Ramos (cell line): Measurements from ENCODE around the gene SFTPA2.
"Not testable (repeated sequence)": the region's sequence is repeated elsewhere in the genome, so short reads cannot be mapped to it uniquely, and the experiment has no call there.

Experiments used
- in situ Hi-C: fragments of 300-500 bp; cut with MboI; formaldehyde crosslinking; loops from one replicate; pipeline ENCODE4 v1.14.3; 2022; ENCODE audit warnings: low sequenced_read_pairs; ENCODE audit not compliant: unreplicated experiment

Gene SFTPA2

GRCh38 chr10:79560160-79560709 lies at the start of gene SFTPA2:
SFTPA2 (minus strand) TSS chr10:79560407; CDS start chr10:79559483, 924 bp downstream.
- in situ Hi-C loops, result loop anchor here (5.0 kb wide), 1 partner anchor 47 kb away; no protein-coding TSS in a partner anchor

DNA sequence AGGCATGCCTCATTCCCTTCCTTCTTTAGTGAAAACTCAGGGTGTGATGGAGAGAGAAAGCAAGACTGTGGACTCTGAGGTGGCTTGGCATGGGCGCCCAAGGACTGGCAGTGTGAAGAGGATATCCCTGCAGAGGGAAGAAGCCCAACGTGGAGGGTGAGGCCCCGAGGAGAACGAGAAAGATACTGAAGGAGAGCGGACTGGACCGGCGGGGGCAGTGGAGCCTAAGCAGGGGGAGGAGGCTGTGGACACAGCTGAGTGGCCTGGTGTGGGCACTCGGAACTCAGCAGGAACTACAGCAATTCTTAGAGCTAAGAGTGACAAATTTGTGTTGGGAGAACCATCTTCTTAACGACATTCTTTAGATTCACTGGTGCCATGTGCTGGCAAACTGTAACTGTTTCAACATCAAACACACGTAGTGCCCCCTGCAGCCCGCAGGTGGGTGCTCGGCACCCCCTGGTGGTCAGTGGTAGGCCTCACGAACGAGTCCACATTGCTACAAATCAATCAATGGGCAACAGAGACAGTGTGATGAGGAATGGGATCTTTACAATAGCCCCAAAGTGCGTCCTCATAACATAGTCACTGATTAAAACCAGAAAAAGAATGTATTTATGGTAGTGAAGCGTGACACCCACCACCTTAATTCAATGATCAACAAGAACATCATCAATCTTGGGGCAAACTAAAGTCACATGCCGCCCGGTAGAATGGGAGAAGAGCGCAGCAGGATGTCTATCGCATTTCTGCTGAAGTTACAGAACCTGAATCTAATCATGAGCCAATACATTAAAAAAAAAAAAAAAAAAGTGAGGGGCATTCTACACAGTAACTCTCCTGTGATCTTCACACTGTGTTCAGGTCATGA lies 48.5 kb upstream of the SFTPA2 start:
- in situ Hi-C loops, result loop anchor here (5.0 kb wide), 1 partner anchor 46 kb away; the partner anchor contains the start of gene SFTPA2

GRCh38 chr10:79605308-79605707 lies 45.1 kb upstream of the SFTPA2 start:
- in situ Hi-C loops, result loop anchor here (5.0 kb wide), 1 partner anchor 43 kb away; the partner anchor contains the start of gene SFTPA2

DNA sequence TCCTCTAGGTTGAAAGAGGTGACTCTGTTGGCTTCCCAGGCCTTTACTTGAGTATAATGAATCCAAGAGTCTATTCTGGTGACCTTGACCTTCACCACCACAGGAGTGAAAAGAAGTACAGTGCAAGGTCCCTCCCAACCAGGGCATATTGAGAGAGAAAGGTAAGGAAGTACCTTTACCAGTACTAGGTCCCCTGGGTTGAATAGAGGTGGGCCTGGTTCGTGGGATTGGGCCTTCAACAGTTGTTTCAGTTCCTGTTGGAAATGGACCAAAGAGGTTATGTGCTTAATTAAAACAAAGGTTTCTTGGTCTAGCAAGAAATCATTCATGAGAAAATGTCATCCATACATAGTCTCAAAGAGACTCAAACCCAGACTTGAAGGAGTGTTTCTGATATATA lies 44.1 kb upstream of the SFTPA2 start:
- in situ Hi-C loops, result no loop called here

GRCh38 chr10:79602953-79603352 lies 42.7 kb upstream of the SFTPA2 start:
- in situ Hi-C loops, result no loop called here

DNA sequence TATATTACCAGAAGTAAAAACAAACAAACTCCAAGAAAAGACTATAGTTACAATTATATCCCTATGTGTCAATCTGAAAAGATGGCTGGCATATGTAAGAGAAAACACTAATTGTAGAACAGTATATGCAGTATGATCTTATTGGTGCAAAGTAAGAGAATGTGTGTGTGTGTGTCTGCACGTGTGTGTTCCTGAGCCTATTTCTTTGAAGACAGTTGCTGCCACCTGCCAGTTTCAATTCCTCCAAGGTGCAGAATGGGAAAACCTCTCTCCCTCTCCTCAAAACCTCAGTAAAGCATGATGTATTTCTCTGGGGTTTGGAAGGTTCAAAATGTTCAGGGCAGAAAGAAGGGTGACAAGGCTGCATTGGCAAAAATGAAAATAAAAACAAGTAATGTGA lies 41.7 kb upstream of the SFTPA2 start:
- in situ Hi-C loops, result no loop called here

DNA sequence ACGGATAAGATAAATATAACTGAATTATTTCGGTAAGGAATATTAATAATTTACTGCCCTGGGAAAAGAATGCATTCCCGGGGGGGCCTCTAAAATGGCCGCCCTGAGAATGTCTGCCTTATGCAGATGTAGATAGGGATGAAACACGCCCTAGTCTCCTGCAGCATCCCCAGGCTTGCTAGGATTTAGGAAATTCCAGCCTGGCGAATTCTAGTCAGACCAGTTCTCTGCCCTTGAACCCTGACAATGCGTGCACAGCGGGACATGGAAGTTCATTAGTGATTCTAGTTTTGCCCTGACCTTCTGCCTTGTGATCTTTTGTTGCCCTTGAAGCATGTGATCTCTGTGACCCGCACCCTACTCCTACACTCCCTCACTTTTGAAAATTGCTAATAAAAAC lies 39.4 kb upstream of the SFTPA2 start:
- in situ Hi-C loops, result not testable (repeated sequence)

GRCh38 chr10:79595510-79595909 lies 35.3 kb upstream of the SFTPA2 start:
- in situ Hi-C loops, result no loop called here

GRCh38 chr10:79594565-79594964 lies 34.4 kb upstream of the SFTPA2 start:
- in situ Hi-C loops, result not testable (repeated sequence)

GRCh38 chr10:79593377-79593776 lies 33.2 kb upstream of the SFTPA2 start:
- in situ Hi-C loops, result no loop called here

DNA sequence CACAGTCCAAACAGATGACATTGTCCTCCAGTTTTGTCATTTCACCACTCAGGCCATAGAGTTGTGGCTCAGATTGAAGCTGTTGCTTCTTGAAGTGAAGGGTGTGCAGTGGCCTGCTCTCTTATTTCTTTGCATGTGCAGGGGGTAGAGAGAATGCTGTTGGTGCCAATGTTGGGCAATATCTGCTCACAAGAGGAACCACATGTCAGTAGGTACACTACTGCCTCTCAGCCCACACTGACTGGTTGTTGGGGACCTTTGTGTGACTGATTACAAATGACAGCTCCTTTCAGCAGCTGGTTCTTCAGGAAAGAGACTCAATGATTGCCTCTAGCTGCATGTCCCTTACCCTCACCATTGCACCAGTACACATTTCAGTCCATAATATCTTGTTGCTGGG lies 28.6 kb upstream of the SFTPA2 start:
- in situ Hi-C loops, result no loop called here

DNA sequence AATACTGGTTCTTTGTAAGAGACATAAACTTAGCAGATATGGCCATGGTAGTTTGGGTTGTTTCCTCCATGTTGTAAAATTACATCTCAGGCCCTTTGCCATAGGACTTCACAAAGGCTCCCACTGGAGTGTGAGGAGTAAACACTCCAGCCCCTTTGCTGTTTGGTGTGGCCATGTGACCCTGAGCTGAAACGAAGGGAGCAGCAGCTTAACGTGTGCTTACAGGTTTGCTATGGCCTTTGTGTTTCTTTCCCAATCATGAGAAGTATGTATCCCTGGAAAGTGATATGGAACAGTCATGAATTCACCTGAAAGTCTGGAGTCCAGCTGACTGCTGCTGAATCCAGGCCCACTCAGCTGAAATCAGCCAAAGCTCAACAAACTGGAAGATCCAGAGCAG lies 26.7 kb upstream of the SFTPA2 start:
- in situ Hi-C loops, result no loop called here

- in situ Hi-C loops, result no loop called here
Observed at GRCh38 chr10:79585870-79586527, 25.8 kb upstream of the SFTPA2 start.

DNA sequence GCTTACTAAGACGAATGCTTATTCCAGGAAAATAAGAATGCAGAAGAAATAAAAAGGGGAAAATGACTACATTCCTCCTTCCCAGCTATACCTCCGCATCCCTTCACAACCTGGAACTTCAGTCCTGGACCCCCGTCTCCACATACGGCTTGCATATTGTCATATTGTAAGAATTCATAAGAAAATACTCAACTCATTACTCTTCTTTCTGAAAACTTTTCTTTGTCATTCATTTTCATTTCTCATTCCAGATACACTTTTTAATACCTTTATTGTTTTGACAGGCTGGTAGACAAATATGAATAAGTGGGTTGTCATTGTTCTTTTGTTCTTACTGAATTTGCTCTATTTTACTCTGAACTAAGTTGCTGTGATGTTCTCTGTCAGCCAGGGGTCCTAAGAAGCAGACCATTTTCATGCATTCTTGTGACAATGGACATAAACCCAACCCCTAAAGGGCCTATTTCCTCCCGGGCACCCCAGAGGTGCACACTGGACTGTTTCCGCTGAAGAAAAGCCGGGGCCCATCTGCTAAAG lies 23.3 kb upstream of the SFTPA2 start:
- in situ Hi-C loops, result no loop called here

GRCh38 chr10:79582954-79583353 lies 22.7 kb upstream of the SFTPA2 start:
- in situ Hi-C loops, result not testable (repeated sequence)

GRCh38 chr10:79582096-79582495 lies 21.9 kb upstream of the SFTPA2 start:
- in situ Hi-C loops, result no loop called here

DNA sequence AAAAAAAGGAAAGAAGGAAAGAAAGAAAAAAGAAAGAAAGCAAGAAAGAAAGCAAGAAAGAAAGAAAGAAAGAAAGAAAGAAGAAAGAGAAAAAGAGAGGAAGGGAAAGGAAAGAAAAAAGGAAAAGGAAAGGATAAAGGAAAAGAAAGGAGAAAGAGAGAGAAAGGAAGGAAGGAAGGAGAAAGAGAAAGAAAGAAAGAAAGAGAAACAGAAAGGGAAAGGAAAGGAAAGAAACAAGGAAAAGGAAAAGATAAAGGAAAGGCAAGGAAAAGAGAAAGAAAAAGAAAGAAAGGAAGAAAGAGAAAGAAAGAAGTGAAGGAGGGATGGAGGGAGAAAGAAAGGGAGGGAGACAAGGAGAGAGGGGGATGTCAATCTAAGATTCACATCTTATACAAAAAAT lies 20.8 kb upstream of the SFTPA2 start:
- in situ Hi-C loops, result no loop called here

GRCh38 chr10:79579361-79579760 lies 19.2 kb upstream of the SFTPA2 start:
- in situ Hi-C loops, result no loop called here

- in situ Hi-C loops, result not testable (repeated sequence)
Observed at GRCh38 chr10:79570624-79571023, 10.4 kb upstream of the SFTPA2 start.

- in situ Hi-C loops, result loop anchor here (5.0 kb wide), 1 partner anchor 44 kb away; no protein-coding TSS in a partner anchor
Observed at GRCh38 chr10:79563426-79563825, 3.2 kb upstream of the SFTPA2 start.
